Gastroesophageal sphincter (tissue), 4 donors: ENCODE results near the gene ATRN. TPM values are rescaled to one million over a fixed set of nuclear protein-coding genes. Genes with fewer than 3 reads are reported as not detected.

Experiments
- ATAC-seq: fragments of 150-250 bp; one replicate; pipeline ENCODE4 v1.9.1; 2016; ENCODE audit warnings: mild to moderate bottlenecking, moderate library complexity
- H3K27ac ChIP-seq, 4 donors: fragments of 200-600 bp; sonication (generic) in 3 of 4; 1 replicate in 3 of 4; 2 replicates in 1 of 4; pipeline ENCODE4 v1.5.1; 2016 to 2019
- H3K27me3 ChIP-seq: fragments of 200-600 bp; sonication (generic); one replicate; pipeline ENCODE4 v1.5.1; 2019
- H3K36me3 ChIP-seq, 2 donors: fragments of 200-600 bp; sonication (generic); one replicate each; pipeline ENCODE4 v1.5.1; 2019; ENCODE audit warnings: control low read depth in 1 of 2
- H3K4me1 ChIP-seq, 3 donors: fragments of 200-600 bp; sonication (generic); 1 replicate in 2 of 3; 2 replicates in 1 of 3; pipeline ENCODE4 v1.5.1; 2016 to 2019; ENCODE audit warnings: control low read depth in 2 of 3
- H3K4me3 ChIP-seq, 2 donors: fragments of 200-600 bp; sonication (generic); one replicate each; pipeline ENCODE4 v1.5.1; 2019; ENCODE audit warnings: mild to moderate bottlenecking in 1 of 2, moderate library complexity in 1 of 2
- H3K9me3 ChIP-seq, 3 donors: fragments of 200-600 bp; sonication (generic); one replicate each; pipeline ENCODE4 v1.5.1; 2017 to 2019; ENCODE audit warnings: control low read depth in 2 of 3
- CTCF ChIP-seq, 4 experiments: fragments of 200-600 bp in 2 of 4; fragments of 450-650 bp in 2 of 4; sonication (generic) in 1 of 4; IDR thresholded peaks; one replicate each; pipeline ENCODE4 v1.5.1; 2017 to 2019; ENCODE audit warnings: antibody characterized with exemption in 4 of 4, mild to moderate bottlenecking in 2 of 4, moderate library complexity in 2 of 4
- EP300 ChIP-seq: sonication (generic); formaldehyde crosslinking; IDR thresholded peaks from one replicate; pipeline ENCODE4 v1.6.1; 2017; ENCODE audit warnings: antibody characterized with exemption, mild to moderate bottlenecking
- POLR2A ChIP-seq, 2 donors: fragments of 450-650 bp; IDR thresholded peaks; one replicate each; pipeline ENCODE4 v1.6.1; 2017; ENCODE audit warnings: antibody characterized with exemption in 2 of 2, mild to moderate bottlenecking in 2 of 2, moderate library complexity in 1 of 2
- POLR2AphosphoS5 ChIP-seq: sonication (generic); formaldehyde crosslinking; IDR thresholded peaks from one replicate; pipeline ENCODE4 v1.6.1; 2017; ENCODE audit warnings: antibody characterized with exemption
- WGBS, 2 donors: methylation state at CpG; one replicate each; pipeline ENCODE4 v1.1.5; 2018; ENCODE audit warnings: low coverage in 1 of 2; 5-methylcytosine and 5-hydroxymethylcytosine counted together
- total RNA-seq, 4 donors: library from RNA; depleted of rRNA; stranded (reverse); fragments of >200 nt; gene quantifications; one replicate each; pipeline ENCODE4 v1.1.0, GENCODE V29; 2016

The ATRN gene
- total RNA-seq, 4 donors from 2014 or later, result 16.7 to 22.2 (median 19.4) TPM

- WGBS, 2 donors, result 59 to 63% methylated on average over 10 to 12 of the region's 14 CpGs
- no peak for ATAC-seq
- Histone ChIP-seq H3K27ac (peak overlapping the region; percentile 73 to 96 (median 89)), H3K9me3 (no peaks in the 10 kb centered on the region), H3K36me3 (peaks cover 0 to 17% of the 10 kb centered on the region in 2 donors), H3K4me3 (peak overlapping the region in 1 of 2 donors; percentile 69), H3K4me1 (peaks cover 0 to 68% (median 34%) of the 10 kb centered on the region in 3 donors), H3K27me3 (peaks cover 11% of the 10 kb centered on the region)
- TF ChIP-seq POLR2A (IDR thresholded peaks at IDR 0.05) (no peak), EP300 (no peak), POLR2AphosphoS5 (no peak), CTCF (IDR thresholded peaks at IDR 0.05) (no peak)
Measured at GRCh38 chr20:3678856-3679720, 208.3 kb downstream of the ATRN start.

- peaks cover 11% of the 10 kb centered on the region for H3K27me3 ChIP-seq
- H3K36me3 ChIP-seq, result peaks cover 0 to 7% of the 10 kb centered on the region in 2 donors
- peak overlapping the region; percentile 60 to 69 for H3K4me3 ChIP-seq
- no peaks in the 10 kb centered on the region for H3K9me3 ChIP-seq
- peaks cover 0 to 68% (median 34%) of the 10 kb centered on the region in 3 donors for H3K4me1 ChIP-seq
- peak overlapping the region; percentile 73 to 96 (median 89) for H3K27ac ChIP-seq
- WGBS, 2 donors, result 40 to 43% methylated on average over 7 of the region's 18 CpGs
- peak; percentile 78 for ATAC-seq
- TF ChIP-seq POLR2AphosphoS5, result peak; percentile 62
- no peak for TF ChIP-seq CTCF (IDR thresholded peaks at IDR 0.05)
- TF ChIP-seq POLR2A (IDR thresholded peaks at IDR 0.05), result peak in 1 of 2 donors; percentile 17
- TF ChIP-seq EP300, result no peak
Measured at GRCh38 chr20:3679749-3680700, 209.2 kb downstream of the ATRN start.

GRCh38 chr20:3680701-3681351, 210.0 kb downstream of the ATRN start:
- peaks cover 11% of the 10 kb centered on the region for H3K27me3 ChIP-seq
- 54% methylated on average over 3 of the region's 15 CpGs; no CpG with 5 or more reads in 1 of the 2 donors for WGBS, 2 donors
- no peak for ATAC-seq
- H3K4me3 ChIP-seq, result peak overlapping the region; percentile 60 to 69
- peak overlapping the region; percentile 73 to 96 (median 89) for H3K27ac ChIP-seq
- no peaks in the 10 kb centered on the region for H3K9me3 ChIP-seq
- no peaks in the 10 kb centered on the region for H3K36me3 ChIP-seq
- peaks cover 0 to 71% (median 34%) of the 10 kb centered on the region in 3 donors for H3K4me1 ChIP-seq
- no peak for TF ChIP-seq CTCF (IDR thresholded peaks at IDR 0.05)
- TF ChIP-seq POLR2A (IDR thresholded peaks at IDR 0.05), result no peak
- TF ChIP-seq EP300, result no peak
- no peak for TF ChIP-seq POLR2AphosphoS5

GRCh38 chr20:3681352-3681930, 210.6 kb downstream of the ATRN start:
- no peaks in the 10 kb centered on the region for H3K9me3 ChIP-seq
- H3K27me3 ChIP-seq, result peaks cover 11% of the 10 kb centered on the region
- WGBS, 2 donors, result 26% methylated on average over 5 of the region's 32 CpGs; no CpG with 5 or more reads in 1 of the 2 donors
- H3K36me3 ChIP-seq, result no peaks in the 10 kb centered on the region
- peak overlapping the region; percentile 73 to 96 (median 89) for H3K27ac ChIP-seq
- ATAC-seq, result no peak
- H3K4me3 ChIP-seq, result peak overlapping the region; percentile 60 to 69
- TF ChIP-seq POLR2AphosphoS5 (no peak), EP300 (no peak), POLR2A (IDR thresholded peaks at IDR 0.05) (no peak), CTCF (IDR thresholded peaks at IDR 0.05) (no peak)
- peaks cover 0 to 72% (median 36%) of the 10 kb centered on the region in 3 donors for H3K4me1 ChIP-seq
